ENCODE results near the gene PCDHGB5.
"Not testable (repeated sequence)": the region's sequence is repeated elsewhere in the genome, so short reads cannot be mapped to it uniquely, and the experiment has no call there.

Gene PCDHGB5

DNA sequence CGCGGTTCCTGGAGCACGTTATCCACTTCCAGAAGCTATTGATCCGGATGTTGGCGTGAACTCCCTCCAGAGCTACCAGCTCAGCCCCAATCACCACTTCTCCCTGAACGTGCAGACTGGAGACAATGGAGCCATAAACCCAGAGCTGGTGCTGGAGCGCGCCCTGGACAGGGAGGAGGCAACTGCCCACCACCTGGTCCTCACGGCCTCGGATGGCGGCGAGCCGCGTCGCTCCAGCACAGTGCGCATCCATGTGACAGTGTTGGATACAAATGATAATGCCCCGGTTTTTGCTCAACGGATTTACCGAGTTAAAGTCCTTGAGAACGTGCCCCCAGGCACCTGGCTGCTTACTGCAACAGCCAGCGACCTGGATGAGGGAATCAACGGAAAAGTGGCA lies 5.6 kb downstream of the PCDHGB5 start:
- in situ Hi-C loops (cut with MboI; ENCODE audit: low pct_unique_long_range_greater_than_20kb, low sequenced_read_pairs, unreplicated experiment) = no loop called here
- no peak for TF ChIP-seq CTCF (IDR thresholded peaks at IDR 0.05; ENCODE audit: extremely low read depth, insufficient read depth, missing control alignments)

GRCh38 chr5:141407790-141408505 lies 10.2 kb downstream of the PCDHGB5 start, which contains the start of gene PCDHGB6:
Gene PCDHGB6 (plus strand): TSS chr5:141408021. CDS start chr5:141408203, 182 bp downstream.
- in situ Hi-C loops (cut with MboI; ENCODE audit: low pct_unique_long_range_greater_than_20kb, low sequenced_read_pairs, unreplicated experiment) = not testable (repeated sequence)
- peak; percentile 68 for DNase-seq (ENCODE audit: low spot score)
- peak; percentile 66 for TF ChIP-seq CTCF (IDR thresholded peaks at IDR 0.05; ENCODE audit: extremely low read depth, insufficient read depth, missing control alignments)

More for the DNA sequence above, 5.6 kb downstream of the PCDHGB5 start:
- no peak for DNase-seq (ENCODE audit: low spot score)

GRCh38 chr5:141409598-141410306 lies 12.0 kb downstream of the PCDHGB5 start:
- DNase-seq (ENCODE audit: low spot score) = no peak
- no peak for TF ChIP-seq CTCF (IDR thresholded peaks at IDR 0.05; ENCODE audit: extremely low read depth, insufficient read depth, missing control alignments)
- in situ Hi-C loops (cut with MboI; ENCODE audit: low pct_unique_long_range_greater_than_20kb, low sequenced_read_pairs, unreplicated experiment) = no loop called here

DNA sequence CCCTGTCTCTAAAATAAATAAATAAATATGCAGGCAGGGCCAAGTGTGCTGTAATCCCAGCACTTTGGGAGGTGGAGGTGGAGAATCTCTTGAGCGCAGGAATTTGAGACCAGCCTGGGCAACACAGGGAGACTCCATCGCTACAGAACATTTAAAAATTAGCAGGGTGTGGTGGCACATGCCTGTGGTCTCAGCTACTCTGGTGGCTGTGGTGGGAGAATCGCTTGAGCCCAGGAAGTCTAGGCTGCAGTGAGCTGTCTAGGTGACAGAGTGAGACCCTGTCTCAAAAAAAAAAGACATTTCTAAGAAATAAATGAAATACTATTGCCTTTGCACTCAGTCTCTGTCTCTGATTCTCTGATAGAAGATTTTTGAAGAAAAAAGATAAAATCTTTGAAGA lies 13.8 kb downstream of the PCDHGB5 start:
- DNase-seq (ENCODE audit: low spot score) = no peak
- no peak for TF ChIP-seq CTCF (IDR thresholded peaks at IDR 0.05; ENCODE audit: extremely low read depth, insufficient read depth, missing control alignments)
- in situ Hi-C loops (cut with MboI; ENCODE audit: low pct_unique_long_range_greater_than_20kb, low sequenced_read_pairs, unreplicated experiment) = no loop called here

DNA sequence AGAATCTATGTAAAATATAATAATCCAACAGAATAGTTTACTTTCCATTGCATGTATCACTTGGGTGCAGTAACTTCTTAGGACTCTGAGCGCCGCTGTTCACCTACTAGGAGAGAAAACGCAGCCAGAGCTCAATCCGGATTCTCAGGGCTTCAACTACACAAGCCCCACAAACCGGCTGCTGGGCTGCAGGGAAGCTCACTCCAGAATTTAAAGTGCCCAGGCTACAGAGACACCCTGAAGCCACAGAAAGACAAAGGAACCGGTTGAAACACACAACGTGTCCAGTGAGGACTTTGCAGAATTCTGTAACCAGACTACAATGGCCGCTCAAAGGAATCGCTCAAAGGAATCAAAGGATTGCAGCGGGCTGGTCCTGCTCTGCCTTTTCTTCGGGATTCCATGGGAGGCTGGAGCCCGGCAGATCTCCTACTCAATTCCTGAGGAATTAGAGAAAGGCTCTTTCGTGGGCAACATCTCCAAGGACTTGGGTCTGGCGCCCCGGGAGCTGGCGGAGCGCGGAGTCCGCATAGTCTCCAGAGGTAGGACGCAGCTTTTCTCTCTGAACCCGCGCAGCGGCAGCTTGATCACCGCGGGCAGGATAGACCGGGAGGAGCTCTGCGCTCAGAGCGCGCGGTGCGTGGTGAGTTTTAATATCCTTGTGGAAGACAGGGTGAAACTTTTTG lies 15.2 kb downstream of the PCDHGB5 start, which contains the start of gene PCDHGA10:
PCDHGA10 (plus strand) TSS at position 134 of the 686 bp plus-strand sequence; CDS start at position 323, 189 bp downstream.
- in situ Hi-C loops (cut with MboI; ENCODE audit: low pct_unique_long_range_greater_than_20kb, low sequenced_read_pairs, unreplicated experiment) = no loop called here
- TF ChIP-seq CTCF (IDR thresholded peaks at IDR 0.05; ENCODE audit: extremely low read depth, insufficient read depth, missing control alignments) = peak; percentile 80

GRCh38 chr5:141413540-141414069 lies 15.9 kb downstream of the PCDHGB5 start:
- no peak for DNase-seq (ENCODE audit: low spot score)
- in situ Hi-C loops (cut with MboI; ENCODE audit: low pct_unique_long_range_greater_than_20kb, low sequenced_read_pairs, unreplicated experiment) = no loop called here
- no peak for TF ChIP-seq CTCF (IDR thresholded peaks at IDR 0.05; ENCODE audit: extremely low read depth, insufficient read depth, missing control alignments)

More for the DNA sequence above, 15.2 kb downstream of the PCDHGB5 start, which contains the start of gene PCDHGA10:
- peak; percentile 86 for DNase-seq (ENCODE audit: low spot score)

- in situ Hi-C loops (cut with MboI; ENCODE audit: low pct_unique_long_range_greater_than_20kb, low sequenced_read_pairs, unreplicated experiment) = loop anchor here (5.0 kb wide), 1 partner anchor 148 kb away; no protein-coding TSS in a partner anchor
- DNase-seq (ENCODE audit: low spot score) = not testable (repeated sequence)
These were observed 17.0 kb downstream of the PCDHGB5 start for GRCh38 chr5:141414548-141415274.

DNA sequence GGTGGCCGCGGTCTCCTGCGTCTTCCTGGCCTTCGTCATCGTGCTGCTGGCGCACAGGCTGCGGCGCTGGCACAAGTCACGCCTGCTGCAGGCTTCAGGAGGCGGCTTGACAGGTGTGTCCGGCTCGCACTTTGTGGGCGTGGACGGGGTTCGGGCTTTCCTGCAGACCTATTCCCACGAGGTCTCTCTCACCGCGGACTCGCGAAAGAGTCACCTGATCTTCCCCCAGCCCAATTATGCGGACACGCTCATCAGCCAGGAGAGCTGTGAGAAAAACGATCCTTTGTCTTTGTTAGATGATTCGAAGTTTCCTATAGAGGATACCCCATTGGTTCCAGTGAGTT lies 17.5 kb downstream of the PCDHGB5 start:
- in situ Hi-C loops (cut with MboI; ENCODE audit: low pct_unique_long_range_greater_than_20kb, low sequenced_read_pairs, unreplicated experiment) = loop anchor here (5.0 kb wide), 1 partner anchor 147 kb away; no protein-coding TSS in a partner anchor

More for the DNA sequence above, 17.5 kb downstream of the PCDHGB5 start:
- DNase-seq (ENCODE audit: low spot score) = not testable (repeated sequence)

Measured in GM13977 (cell line).